Loucy (cell line): ENCODE measurements around the gene KRTAP5-9.

ENCODE experiments used
- CTCF ChIP-seq: fragments of 200-600 bp; sonication (generic); conservative IDR thresholded peaks from 2 replicates; pipeline ENCODE4 v1.5.1; 2014; ENCODE audit warnings: mild to moderate bottlenecking, antibody characterized with exemption, low read length
- EZH2phosphoT487 ChIP-seq: fragments of 200-600 bp; IDR thresholded peaks from 2 replicates; pipeline ENCODE4 v1.6.1; 2018; ENCODE audit warnings: antibody characterized with exemption, mild to moderate bottlenecking, moderate library complexity, borderline replicate concordance

- TF ChIP-seq CTCF (no peak), EZH2phosphoT487 (no peak)
These were observed 16.2 kb downstream of the KRTAP5-9 start for GRCh38 chr11:71564430-71564829.
